ENCODE results near the gene THRAP3.

The THRAP3 gene

DNA sequence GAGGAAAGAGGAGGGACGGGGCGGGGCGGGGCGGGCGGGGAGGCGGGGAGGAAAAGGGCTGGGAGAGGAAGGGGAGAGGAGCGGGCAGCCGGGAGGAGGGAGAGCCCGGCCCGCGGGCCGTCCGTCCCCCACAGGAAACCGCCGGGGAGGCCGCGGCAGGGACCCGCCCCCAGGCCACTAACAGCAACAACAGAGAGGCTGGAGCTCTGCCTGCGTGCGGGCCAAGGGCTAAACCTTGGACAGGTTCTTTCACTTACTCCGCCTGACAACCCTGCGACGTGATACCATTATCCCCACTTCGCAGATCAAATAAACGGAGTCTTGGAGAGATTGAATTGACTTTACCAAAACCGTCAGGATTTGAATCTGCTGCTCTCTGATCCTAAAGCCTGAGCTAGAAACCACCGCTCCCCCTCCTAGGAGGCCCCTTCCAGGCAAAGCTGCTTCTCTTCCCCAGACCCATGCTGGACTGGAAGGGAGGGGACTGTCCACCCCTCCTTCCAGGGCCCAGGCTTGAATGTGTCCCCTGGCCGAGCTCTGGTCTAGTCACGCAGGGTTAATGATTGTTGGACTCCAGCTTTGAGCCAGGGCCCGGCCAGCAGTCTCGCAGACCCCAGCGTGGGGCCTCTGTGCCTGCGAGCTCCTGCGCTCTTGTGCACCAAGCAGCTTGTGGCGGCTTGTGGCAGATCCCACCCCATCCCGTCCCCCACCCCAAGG is 99.6 kb downstream of the THRAP3 start, which contains the start of gene EVA1B:
Gene EVA1B, minus strand, starts transcription at position 10 of the 717 bp plus-strand sequence. CDS start 608 bp downstream, outside the sequence.
- peak; percentile 18 for DNase-seq (ENCODE audit: low read depth)

- no peak for DNase-seq (ENCODE audit: low read depth)
Observed at GRCh38 chr1:36324353-36324703, 100.1 kb downstream of the THRAP3 start.

DNA sequence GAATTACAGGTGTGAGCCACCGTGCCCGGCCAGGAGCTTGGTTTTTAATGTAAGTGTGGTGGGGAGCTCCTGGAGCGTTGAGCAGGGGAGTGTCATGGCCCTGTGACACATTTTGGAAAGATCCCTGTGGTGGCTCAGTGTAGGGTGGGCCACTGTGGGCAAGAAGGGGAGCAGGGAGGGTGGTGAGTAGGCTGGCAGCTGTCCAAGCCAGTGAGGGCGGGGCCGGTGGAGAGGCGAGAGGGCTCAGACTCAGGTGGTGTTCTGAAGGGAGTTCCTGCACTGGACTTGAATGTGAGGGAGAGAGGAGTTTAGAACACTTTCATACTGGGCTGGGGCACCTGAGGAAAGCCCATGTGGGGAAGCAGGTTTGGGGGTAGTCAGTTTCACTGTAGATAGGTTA is 102.3 kb downstream of the THRAP3 start:
- DNase-seq (ENCODE audit: low read depth): no peak

GRCh38 chr1:36327421-36328087 is 103.3 kb downstream of the THRAP3 start:
- no peak for DNase-seq (ENCODE audit: low read depth)

- DNase-seq (ENCODE audit: low read depth): no peak
Observed at GRCh38 chr1:36328088-36328480, 103.8 kb downstream of the THRAP3 start.

DNA sequence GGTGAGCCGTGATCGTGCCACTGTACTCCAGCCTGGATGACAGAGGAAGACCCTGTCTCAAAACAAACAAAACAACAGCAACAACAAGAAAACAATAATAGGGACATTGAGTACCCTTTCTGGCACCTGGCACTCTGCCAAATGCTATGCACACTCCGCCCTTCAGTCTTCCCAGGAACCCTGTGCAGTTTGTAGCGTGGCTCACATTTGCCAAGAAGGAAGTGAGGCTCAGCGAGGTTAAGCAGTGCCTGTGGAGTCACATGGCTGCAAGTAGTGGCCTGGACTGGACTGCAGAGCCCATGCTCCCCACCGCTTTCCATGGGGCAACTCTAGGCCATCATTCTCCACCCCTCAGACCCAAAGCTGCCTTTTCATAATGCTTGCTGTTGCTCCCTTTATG is 104.5 kb downstream of the THRAP3 start:
- no peak for DNase-seq (ENCODE audit: low read depth)

GRCh38 chr1:36329817-36330216 is 105.6 kb downstream of the THRAP3 start:
- no peak for DNase-seq (ENCODE audit: low read depth)

DNA sequence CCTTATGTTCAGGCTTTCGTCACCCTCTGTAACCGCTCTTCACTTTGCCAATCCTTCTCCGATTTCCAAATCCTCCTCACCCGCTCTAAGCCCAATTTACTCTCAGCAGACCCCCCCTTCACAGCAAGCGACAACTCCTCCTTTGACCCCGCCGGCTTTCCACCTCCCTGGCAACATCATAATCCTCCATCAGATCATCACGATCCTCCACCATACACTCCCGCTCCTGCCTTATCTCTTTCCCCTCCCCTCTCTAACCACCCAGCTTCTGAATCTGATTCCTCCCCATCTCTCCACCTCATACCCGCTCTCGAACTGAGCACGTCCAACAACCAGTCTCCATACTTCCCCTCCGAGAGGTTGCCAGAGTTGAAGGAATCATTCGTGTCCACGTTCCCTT is 106.7 kb downstream of the THRAP3 start:
- DNase-seq (ENCODE audit: low read depth): no peak

DNA sequence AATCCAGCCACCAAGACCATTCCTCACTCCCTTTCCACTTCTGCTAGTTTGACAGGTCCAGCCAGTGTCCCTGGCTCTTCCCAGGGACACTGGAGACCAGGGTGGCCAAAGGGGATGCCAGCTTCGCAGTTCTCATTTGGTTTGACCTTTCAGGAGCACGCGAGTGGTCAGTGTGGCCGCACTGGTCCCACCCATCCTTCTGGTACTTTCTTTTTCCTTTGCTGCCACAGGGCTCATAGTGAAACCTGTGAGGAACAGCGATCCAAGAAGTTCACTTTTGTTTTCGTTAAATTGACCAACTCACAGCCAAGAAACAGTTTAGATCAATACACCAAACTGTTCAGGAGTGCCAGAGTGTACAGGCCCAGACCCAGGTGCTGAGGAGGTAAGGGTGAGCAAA is 113.6 kb downstream of the THRAP3 start:
- no peak for DNase-seq (ENCODE audit: low read depth)

DNA sequence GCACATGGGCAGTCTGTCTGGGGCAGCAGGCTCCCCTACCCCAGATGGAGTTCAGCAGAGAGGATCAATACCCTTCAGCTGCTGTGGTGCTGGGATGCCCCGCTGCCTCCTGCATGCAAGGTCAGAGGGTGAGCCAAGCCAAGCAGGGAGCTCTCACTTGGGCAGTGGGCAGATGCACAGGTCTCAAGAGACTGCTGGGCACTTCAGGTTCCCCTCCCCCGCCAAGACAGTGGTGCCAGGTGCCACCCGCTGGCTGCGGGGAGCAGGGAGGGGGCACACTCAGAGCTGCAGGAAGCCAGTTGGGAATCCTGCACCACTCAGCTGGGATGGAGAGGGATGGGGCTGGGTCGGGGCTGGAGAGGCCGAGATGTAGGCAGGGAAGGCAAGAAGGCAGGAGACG is 115.0 kb downstream of the THRAP3 start:
- no peak for DNase-seq (ENCODE audit: low read depth)

DNA sequence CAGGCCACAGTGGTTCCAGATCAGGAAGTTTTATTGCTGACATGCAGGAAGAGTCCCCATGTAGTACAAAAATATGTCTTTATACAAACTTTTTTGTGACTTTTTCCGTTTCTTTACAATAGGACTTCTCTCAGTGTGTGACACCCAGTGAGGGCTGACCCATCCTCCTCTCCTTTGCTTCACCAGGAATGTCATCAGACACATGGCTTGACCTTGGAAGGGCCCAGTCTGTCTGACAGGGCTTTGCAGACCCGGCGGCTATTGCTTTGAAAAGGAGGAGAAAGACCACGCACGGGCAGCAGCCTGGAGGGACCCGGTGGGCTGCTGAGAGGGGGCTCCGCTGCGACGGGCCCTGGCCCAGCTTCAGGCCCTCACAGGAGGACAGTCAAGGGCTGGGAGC is 115.4 kb downstream of the THRAP3 start:
- no peak for DNase-seq (ENCODE audit: low read depth)

- no peak for DNase-seq (ENCODE audit: low read depth)
Observed at GRCh38 chr1:36341626-36342320, 117.5 kb downstream of the THRAP3 start.

- DNase-seq (ENCODE audit: low read depth): peak; percentile 57
Observed at GRCh38 chr1:36342426-36343185, 118.4 kb downstream of the THRAP3 start.

GRCh38 chr1:36343651-36344394 is 119.6 kb downstream of the THRAP3 start:
- no peak for DNase-seq (ENCODE audit: low read depth)

DNA sequence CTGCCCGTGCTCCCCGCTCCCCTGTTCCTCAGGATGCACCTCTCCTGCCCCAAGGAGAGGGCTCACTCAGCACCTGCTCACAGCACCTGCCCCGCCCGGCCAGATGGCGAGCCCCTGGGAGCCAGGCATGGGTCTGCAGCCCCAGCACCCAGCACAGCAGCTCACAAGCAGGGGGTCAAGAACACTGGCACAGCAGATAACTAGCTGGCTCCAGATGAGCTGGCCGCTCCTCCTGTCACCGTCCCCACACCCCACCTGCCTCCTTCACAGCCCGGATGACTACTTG is 120.1 kb downstream of the THRAP3 start:
- DNase-seq (ENCODE audit: low read depth): no peak

GRCh38 chr1:36345353-36345752 is 121.1 kb downstream of the THRAP3 start:
- no peak for DNase-seq (ENCODE audit: low read depth)

GRCh38 chr1:36346741-36347370 is 122.6 kb downstream of the THRAP3 start:
- DNase-seq (ENCODE audit: low read depth): no peak

- DNase-seq (ENCODE audit: low read depth): no peak
Observed at GRCh38 chr1:36349241-36349671, 125.0 kb downstream of the THRAP3 start.

GRCh38 chr1:36349839-36350238 is 125.6 kb downstream of the THRAP3 start:
- DNase-seq (ENCODE audit: low read depth): no peak

- DNase-seq (ENCODE audit: low read depth): peak; percentile 33
Observed at GRCh38 chr1:36350659-36351226, 126.5 kb downstream of the THRAP3 start.

Measured in T follicular helper cell (primary cell).